ENCODE measurements around the gene THSD7A.

THSD7A gene

DNA sequence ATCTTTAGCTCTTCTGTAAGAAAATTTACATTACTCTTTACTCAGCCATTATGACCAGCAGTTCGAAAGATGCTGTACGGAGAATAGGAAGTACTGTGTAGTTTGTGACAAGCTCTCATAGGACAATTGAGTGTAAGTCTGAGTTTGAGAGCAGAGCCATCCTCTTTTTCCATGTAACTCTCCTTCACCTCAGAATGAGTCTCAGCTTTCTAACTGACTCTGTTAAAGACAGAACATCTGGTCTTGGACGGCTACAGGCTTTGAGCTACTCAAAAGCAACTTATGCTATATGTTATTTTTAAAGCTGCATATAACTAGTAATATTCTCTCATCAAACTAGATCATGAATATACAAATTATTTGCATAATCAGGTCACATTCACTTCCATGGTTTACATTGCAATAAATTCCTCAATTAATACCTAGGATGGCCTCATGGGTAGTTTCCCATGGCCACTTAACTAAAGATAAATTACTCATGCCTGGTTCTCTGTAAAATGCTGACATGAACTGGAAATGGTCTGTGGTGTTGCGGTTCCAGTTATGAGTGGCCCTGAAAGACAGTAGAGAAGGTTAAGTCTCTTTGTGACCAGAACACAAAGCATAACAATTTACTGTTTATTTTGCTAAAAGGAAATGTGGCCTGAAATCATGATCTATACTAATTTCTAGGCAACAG lies 499.7 kb downstream of the THSD7A start:
- Mint-ChIP-seq H3K9me3 (ENCODE audit: low read depth) (no peaks in the 10 kb centered on the region), H3K27me3 (no peaks in the 10 kb centered on the region), H3K27ac (no peak overlapping the region)

GRCh38 chr7:11331128-11332102 lies 500.6 kb downstream of the THSD7A start:
- Mint-ChIP-seq H3K4me1 (ENCODE audit: low read depth) (no peaks in the 10 kb centered on the region), H3K36me3 (no peaks in the 10 kb centered on the region), H3K4me3 (no peak overlapping the region), H3K27ac (no peak overlapping the region), H3K27me3 (no peaks in the 10 kb centered on the region), H3K9me3 (ENCODE audit: low read depth) (no peaks in the 10 kb centered on the region)

More for the DNA sequence above, 499.7 kb downstream of the THSD7A start:
- Mint-ChIP-seq H3K36me3 (no peaks in the 10 kb centered on the region), H3K4me1 (ENCODE audit: low read depth) (no peaks in the 10 kb centered on the region), H3K4me3 (no peak overlapping the region)

DNA sequence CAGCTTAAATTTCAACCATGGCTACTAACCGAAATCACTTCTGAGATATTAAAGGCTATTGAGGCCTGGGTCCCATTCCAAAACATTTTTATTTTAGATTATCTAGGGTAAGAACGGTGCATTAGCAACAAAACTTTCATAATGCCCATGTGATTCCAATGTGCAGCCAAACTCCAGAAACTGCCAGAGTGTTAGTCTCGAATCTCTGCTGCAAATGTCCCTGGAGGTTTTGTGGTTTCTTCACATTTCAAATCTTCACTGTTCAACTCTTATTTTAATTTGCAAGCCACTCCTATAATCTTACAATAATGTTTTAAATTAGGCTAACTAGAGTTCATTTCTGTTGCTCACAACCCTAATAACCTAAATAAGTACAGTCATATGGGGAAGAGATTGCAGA lies 501.3 kb downstream of the THSD7A start:
- no peaks in the 10 kb centered on the region for H3K4me1 Mint-ChIP-seq (ENCODE audit: low read depth)
- H3K4me3 Mint-ChIP-seq = no peak overlapping the region
- H3K27me3 Mint-ChIP-seq = no peaks in the 10 kb centered on the region
- H3K9me3 Mint-ChIP-seq (ENCODE audit: low read depth) = no peaks in the 10 kb centered on the region
- no peaks in the 10 kb centered on the region for H3K36me3 Mint-ChIP-seq
- H3K27ac Mint-ChIP-seq = no peak overlapping the region

- Mint-ChIP-seq H3K4me1 (ENCODE audit: low read depth) (no peaks in the 10 kb centered on the region), H3K4me3 (no peak overlapping the region), H3K9me3 (ENCODE audit: low read depth) (no peaks in the 10 kb centered on the region), H3K27me3 (no peaks in the 10 kb centered on the region), H3K27ac (no peak overlapping the region), H3K36me3 (no peaks in the 10 kb centered on the region)
Measured at GRCh38 chr7:11330208-11330607, 501.8 kb downstream of the THSD7A start.

- H3K27me3 Mint-ChIP-seq = no peaks in the 10 kb centered on the region
- H3K27ac Mint-ChIP-seq = no peak overlapping the region
- no peaks in the 10 kb centered on the region for H3K4me1 Mint-ChIP-seq (ENCODE audit: low read depth)
- H3K9me3 Mint-ChIP-seq (ENCODE audit: low read depth) = no peaks in the 10 kb centered on the region
- H3K36me3 Mint-ChIP-seq = no peaks in the 10 kb centered on the region
- H3K4me3 Mint-ChIP-seq = no peak overlapping the region
Measured at GRCh38 chr7:11329626-11330025, 502.4 kb downstream of the THSD7A start.

DNA sequence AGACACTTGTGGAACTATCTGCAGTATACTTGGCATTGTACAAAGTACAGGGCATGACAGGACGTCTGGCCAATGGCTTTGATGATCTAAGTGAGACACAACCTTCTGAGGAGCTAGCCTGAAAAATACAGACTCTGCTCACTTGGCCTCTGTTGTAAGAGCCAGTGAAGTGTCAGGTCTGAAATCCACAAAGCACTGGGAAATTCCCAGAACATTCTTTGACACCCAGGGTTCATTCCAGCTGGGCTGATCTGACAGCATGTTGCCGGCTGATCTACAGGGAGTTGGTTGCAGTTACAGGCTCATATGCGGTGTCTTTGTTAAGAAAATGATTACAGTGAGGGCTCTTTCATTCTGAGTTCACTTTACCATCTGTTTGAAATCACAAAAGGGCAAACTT lies 503.7 kb downstream of the THSD7A start:
- H3K4me3 Mint-ChIP-seq = no peak overlapping the region
- H3K27me3 Mint-ChIP-seq = no peaks in the 10 kb centered on the region
- no peaks in the 10 kb centered on the region for H3K36me3 Mint-ChIP-seq
- H3K27ac Mint-ChIP-seq = no peak overlapping the region
- H3K4me1 Mint-ChIP-seq (ENCODE audit: low read depth) = no peaks in the 10 kb centered on the region
- H3K9me3 Mint-ChIP-seq (ENCODE audit: low read depth) = no peaks in the 10 kb centered on the region

DNA sequence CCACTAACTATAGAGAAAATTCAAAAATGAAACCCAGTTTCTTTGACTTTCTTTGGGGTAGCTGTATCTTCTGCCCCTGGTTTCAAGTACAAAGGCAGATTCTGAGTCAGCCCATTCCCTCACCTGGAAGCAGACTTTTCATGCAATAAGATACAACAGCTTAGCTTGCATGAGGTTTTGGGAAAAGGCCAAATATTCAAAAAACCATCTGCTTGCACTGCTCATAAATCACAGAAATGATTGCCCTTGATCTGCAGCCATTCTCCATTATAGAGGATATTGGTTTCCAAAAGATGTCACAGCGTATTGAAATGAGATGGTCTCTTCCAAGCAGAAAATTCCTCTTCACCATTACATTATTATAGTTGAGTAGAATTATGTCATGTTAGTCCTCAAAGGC lies 504.4 kb downstream of the THSD7A start:
- Mint-ChIP-seq H3K36me3 (no peaks in the 10 kb centered on the region), H3K9me3 (ENCODE audit: low read depth) (no peaks in the 10 kb centered on the region), H3K27ac (no peak overlapping the region), H3K4me1 (ENCODE audit: low read depth) (no peaks in the 10 kb centered on the region), H3K4me3 (no peak overlapping the region), H3K27me3 (no peaks in the 10 kb centered on the region)
